HG03135 (cell line): Measurements from ENCODE around the gene WDR90.

Experiments used
- ATAC-seq: cut with Tn5 transposase; IDR thresholded peaks from one replicate; pipeline ENCODE4 v1.9.1; 2021; ENCODE audit warnings: mild to moderate bottlenecking, moderate library complexity; ENCODE audit not compliant: unreplicated experiment

Gene WDR90

GRCh38 chr16:637081-638018, 11.8 kb upstream of the WDR90 start:
- no peak for ATAC-seq

- no peak for ATAC-seq
These were observed 11.1 kb upstream of the WDR90 start for GRCh38 chr16:638034-638543.

GRCh38 chr16:638836-639235, 10.3 kb upstream of the WDR90 start:
- ATAC-seq = no peak

- ATAC-seq = no peak
These were observed 8.6 kb upstream of the WDR90 start for GRCh38 chr16:640614-641013.

GRCh38 chr16:641326-642188, 7.6 kb upstream of the WDR90 start, which contains the start of gene MCRIP2:
MCRIP2 (plus strand) TSS chr16:641828; CDS start chr16:641992, 164 bp downstream.
- ATAC-seq = no peak

GRCh38 chr16:642189-643049, 6.7 kb upstream of the WDR90 start:
- no peak for ATAC-seq

GRCh38 chr16:643050-643368, 6.2 kb upstream of the WDR90 start:
- no peak for ATAC-seq

GRCh38 chr16:644556-644955, 4.6 kb upstream of the WDR90 start:
- no peak for ATAC-seq

- ATAC-seq = no peak
These were observed 3.1 kb upstream of the WDR90 start for GRCh38 chr16:645852-646678.

GRCh38 chr16:646679-647172, 2.4 kb upstream of the WDR90 start:
- no peak for ATAC-seq

GRCh38 chr16:647173-647902, 1.8 kb upstream of the WDR90 start:
- no peak for ATAC-seq

GRCh38 chr16:648071-648780, 939 bp upstream of the WDR90 start:
- ATAC-seq = no peak

GRCh38 chr16:649631-650030, 466 bp downstream of the WDR90 start:
- no peak for ATAC-seq

- ATAC-seq = no peak
These were observed 2.7 kb downstream of the WDR90 start for GRCh38 chr16:651844-652243.

GRCh38 chr16:652454-653305, 3.5 kb downstream of the WDR90 start:
- ATAC-seq = no peak

- ATAC-seq = no peak
These were observed 4.9 kb downstream of the WDR90 start for GRCh38 chr16:654034-654433.

- ATAC-seq = no peak
These were observed 8.3 kb downstream of the WDR90 start for GRCh38 chr16:657487-657886.
